Mucosa of rectum (tissue), 2 donors: Measurements from ENCODE around the gene ATF5.

Experiments
- H3K27ac ChIP-seq, 2 donors: one replicate each; pipeline ENCODE4 v1.7.0; 2013; ENCODE audit warnings: inconsistent platforms in 2 of 2, low read depth in 2 of 2, low read length in 2 of 2
- H3K27me3 ChIP-seq, 2 donors: one replicate each; pipeline ENCODE4 v1.7.0; 2013; ENCODE audit warnings: low read length in 2 of 2; ENCODE audit not compliant: control insufficient read depth in 2 of 2, insufficient read depth in 2 of 2
- H3K36me3 ChIP-seq, 2 donors: one replicate each; pipeline ENCODE4 v1.7.0; 2013; ENCODE audit warnings: low read length in 2 of 2; ENCODE audit not compliant: control insufficient read depth in 2 of 2, insufficient read depth in 2 of 2
- H3K4me1 ChIP-seq, 2 donors: one replicate each; pipeline ENCODE4 v1.7.0; 2013; ENCODE audit warnings: low read length in 2 of 2, mild to moderate bottlenecking in 1 of 2; ENCODE audit not compliant: control insufficient read depth in 2 of 2, insufficient read depth in 2 of 2
- H3K4me3 ChIP-seq, 2 donors: one replicate each; pipeline ENCODE4 v1.7.0; 2013; ENCODE audit warnings: low read length in 2 of 2
- H3K9ac ChIP-seq, 2 donors: one replicate each; pipeline ENCODE4 v1.7.0; 2013; ENCODE audit warnings: low read length in 2 of 2, low read depth in 1 of 2, mild to moderate bottlenecking in 1 of 2
- H3K9me3 ChIP-seq, 2 donors: one replicate each; pipeline ENCODE4 v1.7.0; 2013; ENCODE audit warnings: low read length in 2 of 2; ENCODE audit not compliant: control insufficient read depth in 2 of 2
- donor health status: healthy.
- donor health status: Normal muscosa, but diverticular disease.

Gene ATF5, protein sequence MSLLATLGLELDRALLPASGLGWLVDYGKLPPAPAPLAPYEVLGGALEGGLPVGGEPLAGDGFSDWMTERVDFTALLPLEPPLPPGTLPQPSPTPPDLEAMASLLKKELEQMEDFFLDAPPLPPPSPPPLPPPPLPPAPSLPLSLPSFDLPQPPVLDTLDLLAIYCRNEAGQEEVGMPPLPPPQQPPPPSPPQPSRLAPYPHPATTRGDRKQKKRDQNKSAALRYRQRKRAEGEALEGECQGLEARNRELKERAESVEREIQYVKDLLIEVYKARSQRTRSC

DNA sequence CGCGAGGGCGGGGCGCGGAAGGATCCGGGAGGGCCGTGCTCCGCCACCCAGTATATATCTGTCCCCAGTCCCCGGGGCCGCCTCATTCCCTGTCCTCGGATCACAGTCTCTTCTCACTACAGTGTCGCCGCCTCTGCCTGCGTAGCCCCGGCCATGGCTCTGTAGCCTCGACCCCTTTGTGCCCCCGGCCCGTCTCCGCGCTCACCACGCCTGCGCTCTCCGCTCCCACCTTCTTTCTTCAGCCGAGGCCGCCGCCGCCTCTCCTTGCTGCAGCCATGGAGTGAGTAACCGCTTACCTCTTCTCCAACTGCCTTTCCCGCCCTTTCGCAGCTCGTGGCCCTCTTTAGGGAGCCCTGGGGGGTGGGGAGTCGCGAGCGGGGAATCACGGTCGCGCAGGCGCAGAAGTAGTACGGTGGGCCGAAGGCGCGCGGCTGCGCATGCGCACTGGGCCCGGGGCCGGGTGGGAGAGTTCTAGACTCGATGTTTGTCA is at the start of gene ATF5, which contains the start of gene NUP62:
TSS of gene ATF5 (plus strand) at position 85 of the 490 bp plus-strand sequence. CDS start 1,646 bp downstream, outside the sequence.
TSS of gene NUP62 (minus strand) at position 384 of the 490 bp plus-strand sequence. CDS start 19,697 bp downstream, outside the sequence.
- Histone ChIP-seq H3K36me3 (peaks cover under 1 to 27% of the 10 kb centered on the region in 2 donors), H3K27me3 (no peaks in the 10 kb centered on the region), H3K4me1 (peaks cover 8 to 14% of the 10 kb centered on the region in 2 donors), H3K27ac (peak within 1 kb of the TSS; percentile 93 to 97), H3K9ac (peak within 1 kb of the TSS; percentile 87 to 90), H3K4me3 (peak within 1 kb of the TSS; percentile 90 to 96), H3K9me3 (no peaks in the 10 kb centered on the region)

DNA sequence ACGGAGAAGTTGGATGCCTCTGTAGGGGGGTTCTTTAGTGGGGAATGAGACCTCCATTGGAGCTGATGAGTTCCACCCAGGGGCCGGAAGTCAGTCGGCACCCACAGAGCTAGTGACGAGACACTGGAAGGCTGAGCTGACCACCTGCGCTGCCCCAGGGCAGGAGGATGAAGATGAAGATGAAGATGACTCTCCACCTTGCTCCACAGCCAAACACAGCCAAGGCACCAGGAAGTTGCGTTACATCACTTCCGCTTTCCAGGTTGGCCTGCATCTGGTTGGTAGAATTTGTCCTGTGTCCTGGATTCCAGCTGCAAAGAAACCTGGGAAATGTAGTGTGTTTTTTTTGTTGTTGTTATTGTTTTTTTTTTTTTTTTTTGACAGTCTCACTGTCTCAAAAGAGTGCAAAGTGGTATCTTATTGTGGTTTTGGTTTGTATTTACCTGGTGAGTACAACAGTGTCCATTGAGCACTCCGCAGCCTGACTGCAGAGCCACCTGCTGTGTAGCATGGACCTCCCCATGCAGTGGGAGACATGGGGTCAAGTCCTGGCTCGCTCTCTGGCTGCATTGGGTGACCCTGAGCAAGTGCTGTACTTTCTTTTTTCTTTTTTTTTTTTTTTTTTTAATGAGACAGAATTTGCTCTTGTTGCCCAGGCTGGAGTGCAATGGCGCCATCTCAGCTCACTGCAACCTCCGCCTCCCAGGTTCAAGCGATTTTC is 49.6 kb upstream of the ATF5 start:
- H3K4me3 ChIP-seq = no peak overlapping the region
- no peaks in the 10 kb centered on the region for H3K9me3 ChIP-seq
- H3K27ac ChIP-seq = no peak overlapping the region

DNA sequence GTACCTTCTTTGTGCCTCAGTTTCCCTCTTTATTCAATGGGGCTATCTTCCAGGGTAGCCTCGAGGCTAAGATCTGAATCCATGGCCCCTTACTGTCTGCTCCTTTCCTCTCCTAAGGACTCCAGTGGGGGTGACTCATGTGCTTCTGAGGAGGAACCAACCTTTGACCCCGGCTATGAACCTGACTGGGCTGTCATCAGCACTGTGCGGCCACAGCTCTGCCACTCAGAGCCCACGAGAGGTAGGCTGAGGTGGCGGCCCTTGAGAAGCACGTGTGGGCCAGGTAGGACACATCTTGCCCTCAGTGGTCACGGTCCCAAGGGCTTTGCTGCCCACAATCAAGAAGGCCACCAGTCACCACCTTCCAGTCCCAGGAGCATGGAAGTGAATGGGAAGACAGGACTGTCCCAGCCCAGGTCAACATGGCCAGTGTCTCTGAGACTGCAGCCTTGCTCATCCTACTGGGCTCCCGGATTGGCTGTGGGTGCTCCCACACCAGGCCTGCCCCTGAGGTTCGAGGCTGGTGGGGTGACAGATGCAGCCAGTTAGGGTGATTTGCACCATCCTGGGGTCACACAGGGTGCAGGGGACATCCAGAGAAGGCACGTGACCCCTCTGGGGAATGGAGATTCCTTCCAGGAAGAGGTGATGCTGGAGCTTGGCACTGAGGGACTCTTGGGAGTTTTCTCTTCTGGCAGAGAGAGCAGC is 48.7 kb upstream of the ATF5 start:
- Histone ChIP-seq H3K36me3 (peaks cover 56 to 59% of the 10 kb centered on the region in 2 donors), H3K4me1 (peaks cover 13 to 17% of the 10 kb centered on the region in 2 donors), H3K4me3 (no peak overlapping the region), H3K27me3 (no peaks in the 10 kb centered on the region), H3K9ac (no peak overlapping the region), H3K27ac (no peak overlapping the region), H3K9me3 (no peaks in the 10 kb centered on the region)

More for the DNA sequence above, 49.6 kb upstream of the ATF5 start:
- peaks cover 51 to 53% of the 10 kb centered on the region in 2 donors for H3K36me3 ChIP-seq
- H3K27me3 ChIP-seq = no peaks in the 10 kb centered on the region
- peaks cover 16 to 18% of the 10 kb centered on the region in 2 donors for H3K4me1 ChIP-seq
- H3K9ac ChIP-seq = no peak overlapping the region

DNA sequence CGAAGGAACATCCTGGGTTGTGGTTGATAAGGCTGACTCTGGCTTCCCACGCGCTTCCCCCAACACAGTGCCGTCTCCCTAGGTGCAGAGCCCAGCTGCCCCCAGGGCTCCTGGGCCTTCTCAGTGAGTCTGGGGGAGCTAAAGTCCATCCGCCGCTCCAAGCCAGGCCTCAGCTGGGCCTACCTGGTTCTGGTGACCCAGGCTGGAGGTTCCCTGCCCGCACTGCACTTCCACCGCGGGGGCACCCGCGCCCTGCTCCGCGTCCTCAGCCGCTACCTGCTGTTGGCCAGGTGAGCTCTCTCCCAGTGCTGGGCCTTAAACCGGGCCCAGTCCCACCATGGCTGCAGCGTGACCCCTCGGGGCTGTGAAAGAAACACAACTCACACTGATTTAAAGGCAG is 47.8 kb upstream of the ATF5 start:
- no peak overlapping the region for H3K9ac ChIP-seq
- no peaks in the 10 kb centered on the region for H3K27me3 ChIP-seq
- no peak overlapping the region for H3K27ac ChIP-seq
- peaks cover 56 to 59% of the 10 kb centered on the region in 2 donors for H3K36me3 ChIP-seq
- peaks cover 7 to 11% of the 10 kb centered on the region in 2 donors for H3K4me1 ChIP-seq
- H3K9me3 ChIP-seq = no peaks in the 10 kb centered on the region
- H3K4me3 ChIP-seq = no peak overlapping the region

DNA sequence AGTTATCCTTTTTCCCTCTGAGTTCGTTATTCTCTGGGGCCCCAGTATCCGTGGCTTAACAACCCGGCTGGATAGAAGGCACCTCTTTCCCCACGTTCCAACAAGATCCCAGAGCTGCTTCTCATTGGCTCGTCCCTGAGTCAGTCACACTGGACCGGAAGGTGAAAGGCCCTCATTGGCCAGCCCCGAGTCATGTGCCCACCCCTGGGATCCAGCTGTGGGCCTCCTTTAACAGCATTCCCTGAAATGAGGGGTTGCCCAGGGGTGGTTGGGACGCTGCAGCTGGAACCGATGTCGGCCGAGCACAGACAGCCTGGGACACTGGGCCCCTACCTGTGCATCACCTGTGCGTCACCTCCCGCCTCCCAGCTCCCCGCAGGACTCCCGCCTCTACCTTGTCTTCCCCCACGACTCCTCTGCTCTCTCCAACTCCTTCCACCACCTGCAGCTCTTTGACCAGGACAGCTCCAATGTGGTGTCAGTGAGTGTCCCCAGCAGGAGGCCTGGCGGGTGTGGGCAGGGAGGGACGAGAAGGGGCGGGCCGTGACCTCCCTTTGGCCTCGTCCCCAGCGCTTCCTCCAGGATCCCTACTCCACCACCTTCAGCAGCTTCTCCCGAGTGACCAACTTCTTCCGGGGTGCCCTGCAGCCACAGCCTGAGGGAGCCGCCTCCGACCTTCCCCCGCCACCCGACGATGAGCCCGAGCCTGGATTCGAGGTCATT is 47.2 kb upstream of the ATF5 start:
- no peak overlapping the region for H3K27ac ChIP-seq
- H3K4me1 ChIP-seq = peaks cover 7 to 11% of the 10 kb centered on the region in 2 donors
- H3K9ac ChIP-seq = no peak overlapping the region
- H3K36me3 ChIP-seq = peaks cover 56 to 59% of the 10 kb centered on the region in 2 donors
- H3K9me3 ChIP-seq = no peaks in the 10 kb centered on the region
- H3K4me3 ChIP-seq = no peak overlapping the region
- no peaks in the 10 kb centered on the region for H3K27me3 ChIP-seq

DNA sequence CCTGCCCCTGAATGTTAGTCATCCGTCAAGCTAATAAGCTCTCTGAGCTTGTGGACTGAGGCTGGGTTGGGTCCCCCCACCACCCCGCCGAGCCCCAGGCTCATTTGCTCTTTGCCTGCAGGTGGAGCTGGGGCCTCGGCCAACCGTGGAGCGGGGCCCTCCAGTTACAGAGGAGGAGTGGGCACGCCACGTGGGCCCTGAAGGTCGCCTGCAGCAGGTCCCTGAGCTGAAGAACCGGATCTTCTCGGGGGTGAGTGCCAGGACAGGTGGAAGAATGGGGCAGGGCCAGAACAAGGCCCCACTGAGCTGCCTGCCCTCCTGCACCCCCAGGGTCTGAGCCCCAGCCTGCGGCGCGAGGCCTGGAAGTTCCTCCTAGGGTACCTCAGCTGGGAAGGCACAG is 46.4 kb upstream of the ATF5 start:
- Histone ChIP-seq H3K4me1 (peaks cover 7 to 11% of the 10 kb centered on the region in 2 donors), H3K9me3 (no peaks in the 10 kb centered on the region), H3K9ac (no peak overlapping the region), H3K36me3 (peaks cover 56 to 59% of the 10 kb centered on the region in 2 donors), H3K4me3 (no peak overlapping the region), H3K27ac (no peak overlapping the region), H3K27me3 (no peaks in the 10 kb centered on the region)

DNA sequence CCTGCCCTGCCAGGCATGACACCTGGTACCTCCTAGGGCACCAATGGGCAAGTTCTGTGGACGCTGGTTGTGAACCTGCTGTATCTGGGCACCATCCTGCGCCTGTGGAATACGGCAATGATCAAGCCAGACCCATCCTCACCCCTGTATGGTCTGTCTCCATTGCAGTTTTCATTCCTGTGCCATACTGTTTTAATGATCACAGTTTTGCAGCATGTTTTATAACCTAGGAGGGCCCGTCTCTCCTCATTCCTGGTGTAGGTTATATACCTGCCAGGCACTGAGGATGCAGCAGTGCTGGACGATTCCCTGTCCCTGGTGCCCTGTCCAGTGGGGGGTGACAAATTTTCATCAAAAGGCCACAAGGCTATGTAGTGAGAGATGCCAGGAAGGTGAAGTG is 45.9 kb upstream of the ATF5 start:
- Histone ChIP-seq H3K36me3 (peaks cover 56 to 59% of the 10 kb centered on the region in 2 donors), H3K4me3 (no peak overlapping the region), H3K4me1 (peaks cover 5 to 9% of the 10 kb centered on the region in 2 donors), H3K9ac (no peak overlapping the region), H3K27me3 (no peaks in the 10 kb centered on the region), H3K27ac (no peak overlapping the region), H3K9me3 (no peaks in the 10 kb centered on the region)

DNA sequence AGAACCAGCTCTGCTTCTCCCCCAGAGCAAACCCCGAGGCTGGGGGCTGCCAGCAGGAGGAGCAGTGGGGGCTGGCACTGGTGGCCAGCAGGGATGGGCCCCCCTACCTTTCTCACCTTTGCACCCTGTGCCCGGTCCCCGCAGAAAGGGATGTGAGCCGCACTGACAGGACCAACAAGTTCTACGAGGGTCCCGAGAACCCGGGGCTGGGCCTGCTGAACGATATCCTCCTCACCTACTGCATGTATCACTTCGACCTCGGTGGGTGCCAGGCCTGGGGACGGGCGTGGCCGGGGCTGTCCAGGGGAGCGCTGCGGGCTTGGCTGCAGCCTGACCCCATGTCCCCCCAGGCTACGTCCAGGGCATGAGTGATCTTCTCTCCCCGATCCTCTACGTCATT is 44.9 kb upstream of the ATF5 start:
- no peaks in the 10 kb centered on the region for H3K9me3 ChIP-seq
- no peaks in the 10 kb centered on the region for H3K4me1 ChIP-seq
- no peak overlapping the region for H3K27ac ChIP-seq
- no peak overlapping the region for H3K4me3 ChIP-seq
- no peak overlapping the region for H3K9ac ChIP-seq
- no peaks in the 10 kb centered on the region for H3K27me3 ChIP-seq
- peaks cover 54% of the 10 kb centered on the region in 2 donors for H3K36me3 ChIP-seq

DNA sequence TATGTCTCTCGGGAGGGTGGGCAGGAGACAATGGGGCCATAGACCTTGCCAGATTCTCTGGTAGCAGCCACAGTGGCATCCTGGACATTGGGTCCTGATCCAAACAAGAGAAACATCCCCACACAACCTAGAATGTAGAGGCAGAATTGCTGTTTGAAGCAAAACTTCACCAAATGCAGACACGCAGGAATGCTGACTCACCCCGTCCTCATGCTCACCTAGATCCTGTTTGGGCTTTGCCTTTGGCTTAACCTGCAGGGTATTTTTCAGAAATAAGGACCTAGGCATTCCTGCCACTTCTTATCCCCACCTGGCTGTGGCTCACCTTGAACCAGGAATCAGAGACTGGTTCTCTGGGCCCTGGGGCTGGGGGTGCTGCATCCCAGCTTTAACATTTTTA is 44.2 kb upstream of the ATF5 start:
- Histone ChIP-seq H3K9ac (no peak overlapping the region), H3K27ac (no peak overlapping the region), H3K4me3 (no peak overlapping the region), H3K36me3 (peaks cover 49 to 50% of the 10 kb centered on the region in 2 donors), H3K4me1 (peaks cover 0 to under 1% of the 10 kb centered on the region in 2 donors), H3K27me3 (no peaks in the 10 kb centered on the region), H3K9me3 (no peaks in the 10 kb centered on the region)
